ENCODE measurements around the gene GOLPH3L. TPM values are rescaled to one million over a fixed set of nuclear protein-coding genes. Genes with fewer than 3 reads are reported as not detected.
"Not testable (repeated sequence)": the region's sequence is repeated elsewhere in the genome, so short reads cannot be mapped to it uniquely, and the experiment has no call there.

Gene GOLPH3L
- total and polyA plus RNA-seq, 10 of the 15 experiments (the other 5 are each of a cell fraction or from before 2014, with no cell fraction given): 7.7 to 29.9 (median 19.2) TPM

GRCh38 chr1:150660584-150660983 is 36.4 kb downstream of the GOLPH3L start:
- TF ChIP-seq MTA3 (IDR thresholded peaks at IDR 0.05; ENCODE audit: borderline replicate concordance, low read length) (no peak), NR2C2 (IDR thresholded peaks at IDR 0.05; ENCODE audit: borderline replicate concordance, control insufficient read depth, insufficient read length, low read depth) (no peak), PKNOX1 (IDR thresholded peaks at IDR 0.05) (no peak), USF1 (IDR thresholded peaks at IDR 0.05; ENCODE audit: borderline replicate concordance, extremely low read length, insufficient read depth, low read depth, low read length) (no peak), SMC3 (IDR thresholded peaks at IDR 0.05; ENCODE audit: borderline replicate concordance, low read length) (no peak), NKRF (conservative IDR thresholded peaks at IDR 0.05) (no peak), POLR2AphosphoS2 (IDR thresholded peaks at IDR 0.05; ENCODE audit: low read depth, low read length) (no peak), CHD4 (IDR thresholded peaks at IDR 0.05) (no peak), BCL11A (IDR thresholded peaks at IDR 0.05; ENCODE audit: low read depth, low read length) (no peak), EZH2 (IDR thresholded peaks at IDR 0.05; ENCODE audit: borderline replicate concordance, control insufficient read depth, low read depth, low read length) (no peak), NBN (IDR thresholded peaks at IDR 0.05) (no peak)
- ChIA-PET SMC1A (ENCODE audit: uncharacterized antibody, unreplicated experiment) (interaction anchor here (0.6 kb wide), 1 partner anchor 20 kb away, joined by 3 read pairs; no protein-coding TSS in a partner anchor), POLR2A (no interaction called here), CTCF (interaction anchor here (0.7 to 2.8 kb wide), 2 partner anchors 15 to 23 kb away, joined by 3 to 8 read pairs; no protein-coding TSS in a partner anchor), RAD21 (ENCODE audit: unreplicated experiment) (no interaction called here)
- no peaks in the 10 kb centered on the region for H3K4me1 ChIP-seq (ENCODE audit: control insufficient read depth, insufficient read depth, low read length)
- H3K36me3 ChIP-seq (ENCODE audit: control insufficient read depth in 2 of 2, insufficient read depth in 2 of 2, low read length in 1 of 2): peaks cover 0 to 4% of the 10 kb centered on the region in 2 experiments; a peak in 1 of 4 replicates
- H4K20me1 ChIP-seq (ENCODE audit: control insufficient read depth, insufficient read depth): no peaks in the 10 kb centered on the region
- H3K4me3 ChIP-seq: no peak overlapping the region
- H3K79me2 ChIP-seq (ENCODE audit: control insufficient read depth, insufficient read depth, low read length): no peaks in the 10 kb centered on the region
- H3K27me3 ChIP-seq (replicated peaks in 1 of 2; ENCODE audit: control insufficient read depth in 2 of 2, insufficient read depth in 2 of 2, low read length in 1 of 2): no peaks in the 10 kb centered on the region
- ATAC-seq (no peak), FAIRE-seq (peak; percentile 35), DNase-seq (ENCODE audit: low read depth, low spot score) (no peak)
- BruUV-seq (replicated peaks): no TSS peak
- no peak overlapping the region for H3K27ac ChIP-seq (ENCODE audit: control insufficient read depth, insufficient read depth)
- H3K9me3 ChIP-seq (replicated peaks; ENCODE audit: control insufficient read depth, insufficient read depth, low read length): no peaks in the 10 kb centered on the region
- H3K9ac ChIP-seq (ENCODE audit: control insufficient read depth, insufficient read depth, low read length): no peak overlapping the region
- 85% methylated on average over 4 of the region's 4 CpGs for WGBS (ENCODE audit: insufficient coverage, insufficient replicate concordance, low lambda C conversion rate, missing lambda C conversion rate)
- in situ Hi-C loops (cut with MboI) (no loop called here), intact Hi-C loops (cut with micrococcal nuclease; ENCODE audit: unreplicated experiment) (no loop called here)
- H3K4me2 ChIP-seq (ENCODE audit: control insufficient read depth, insufficient read depth): no peak overlapping the region
- H2AFZ ChIP-seq (ENCODE audit: control insufficient read depth, low read depth, low read length): no peak overlapping the region

- 97% methylated on average over 4 of the region's 4 CpGs for WGBS (ENCODE audit: insufficient coverage, insufficient replicate concordance, low lambda C conversion rate, missing lambda C conversion rate)
- CTCF ChIA-PET: interaction anchor here (1.1 kb wide), 1 partner anchor 97 kb away, joined by 3 read pairs; no protein-coding TSS in a partner anchor
These were observed 39.9 kb downstream of the GOLPH3L start for GRCh38 chr1:150657064-150657463.

More at GRCh38 chr1:150657064-150657463, 39.9 kb downstream of the GOLPH3L start:
- H2AFZ ChIP-seq (ENCODE audit: control insufficient read depth, low read depth, low read length); H3K4me1 ChIP-seq (ENCODE audit: control insufficient read depth, insufficient read depth, low read length); RAD21 ChIA-PET (ENCODE audit: unreplicated experiment); H3K27ac ChIP-seq (ENCODE audit: control insufficient read depth, insufficient read depth); BruUV-seq (replicated peaks); H4K20me1 ChIP-seq (ENCODE audit: control insufficient read depth, insufficient read depth); H3K9ac ChIP-seq (ENCODE audit: control insufficient read depth, insufficient read depth, low read length); FAIRE-seq; H3K4me3 ChIP-seq; H3K36me3 ChIP-seq (ENCODE audit: control insufficient read depth in 2 of 2, insufficient read depth in 2 of 2, low read length in 1 of 2); intact Hi-C loops (cut with micrococcal nuclease; ENCODE audit: unreplicated experiment); DNase-seq (ENCODE audit: low read depth, low spot score); H3K79me2 ChIP-seq (ENCODE audit: control insufficient read depth, insufficient read depth, low read length); SMC1A ChIA-PET (ENCODE audit: uncharacterized antibody, unreplicated experiment); H3K27me3 ChIP-seq (replicated peaks in 1 of 2; ENCODE audit: control insufficient read depth in 2 of 2, insufficient read depth in 2 of 2, low read length in 1 of 2); H3K4me2 ChIP-seq (ENCODE audit: control insufficient read depth, insufficient read depth); ATAC-seq; H3K9me3 ChIP-seq (replicated peaks; ENCODE audit: control insufficient read depth, insufficient read depth, low read length); in situ Hi-C loops (cut with MboI): not testable (repeated sequence)
- POLR2A ChIA-PET: interaction anchor here (0.7 to 1.2 kb wide), 2 partner anchors 27 to 41 kb away, joined by 3 read pairs; no protein-coding TSS in a partner anchor
